ENCODE results near the gene TNFAIP3.
A peak's percentile ranks its signal among the peaks of the same experiment; 100 is the strongest.

Gene TNFAIP3

GRCh38 chr6:137866200-137866913, 702 bp upstream of the TNFAIP3 start:
- Histone ChIP-seq H3K4me1 (no peaks in the 10 kb centered on the region; the same call in 1 of the 2 replicates), H3K9me3 (no peaks in the 10 kb centered on the region), H3K4me3 (ENCODE audit: low read depth, low read length) (peak overlapping the region; percentile 62), H3K36me3 (no peaks in the 10 kb centered on the region), H3K27me3 (peaks cover 54% of the 10 kb centered on the region)
- no peak for DNase-seq
- TF ChIP-seq, protein P1, sequence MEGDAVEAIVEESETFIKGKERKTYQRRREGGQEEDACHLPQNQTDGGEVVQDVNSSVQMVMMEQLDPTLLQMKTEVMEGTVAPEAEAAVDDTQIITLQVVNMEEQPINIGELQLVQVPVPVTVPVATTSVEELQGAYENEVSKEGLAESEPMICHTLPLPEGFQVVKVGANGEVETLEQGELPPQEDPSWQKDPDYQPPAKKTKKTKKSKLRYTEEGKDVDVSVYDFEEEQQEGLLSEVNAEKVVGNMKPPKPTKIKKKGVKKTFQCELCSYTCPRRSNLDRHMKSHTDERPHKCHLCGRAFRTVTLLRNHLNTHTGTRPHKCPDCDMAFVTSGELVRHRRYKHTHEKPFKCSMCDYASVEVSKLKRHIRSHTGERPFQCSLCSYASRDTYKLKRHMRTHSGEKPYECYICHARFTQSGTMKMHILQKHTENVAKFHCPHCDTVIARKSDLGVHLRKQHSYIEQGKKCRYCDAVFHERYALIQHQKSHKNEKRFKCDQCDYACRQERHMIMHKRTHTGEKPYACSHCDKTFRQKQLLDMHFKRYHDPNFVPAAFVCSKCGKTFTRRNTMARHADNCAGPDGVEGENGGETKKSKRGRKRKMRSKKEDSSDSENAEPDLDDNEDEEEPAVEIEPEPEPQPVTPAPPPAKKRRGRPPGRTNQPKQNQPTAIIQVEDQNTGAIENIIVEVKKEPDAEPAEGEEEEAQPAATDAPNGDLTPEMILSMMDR (IDR thresholded peaks at IDR 0.05; ENCODE audit: low read depth, low read length): no peak

- TF ChIP-seq, protein P1 (IDR thresholded peaks at IDR 0.05; ENCODE audit: low read depth, low read length): no peak
- Histone ChIP-seq H3K36me3 (no peaks in the 10 kb centered on the region), H3K4me3 (ENCODE audit: low read depth, low read length) (peak overlapping the region; percentile 62), H3K4me1 (no peaks in the 10 kb centered on the region; the same call in 1 of the 2 replicates), H3K9me3 (no peaks in the 10 kb centered on the region), H3K27me3 (peaks cover 58% of the 10 kb centered on the region)
- DNase-seq: no peak
These were observed 838 bp downstream of the TNFAIP3 start for GRCh38 chr6:137867685-137868509.

- H3K36me3 ChIP-seq: no peaks in the 10 kb centered on the region
- H3K9me3 ChIP-seq: no peaks in the 10 kb centered on the region
- peaks cover 58% of the 10 kb centered on the region for H3K27me3 ChIP-seq
- DNase-seq: no peak
- TF ChIP-seq, protein P1 (IDR thresholded peaks at IDR 0.05; ENCODE audit: low read depth, low read length): no peak
- no peaks in the 10 kb centered on the region; the same call in 1 of the 2 replicates for H3K4me1 ChIP-seq
- H3K4me3 ChIP-seq (ENCODE audit: low read depth, low read length): no peak overlapping the region
These were observed 1.9 kb downstream of the TNFAIP3 start for GRCh38 chr6:137868721-137869548.

GRCh38 chr6:137869549-137870307, 2.7 kb downstream of the TNFAIP3 start:
- peaks cover 62% of the 10 kb centered on the region for H3K27me3 ChIP-seq
- TF ChIP-seq, protein P1 (IDR thresholded peaks at IDR 0.05; ENCODE audit: low read depth, low read length): no peak
- no peaks in the 10 kb centered on the region for H3K9me3 ChIP-seq
- DNase-seq: no peak
- H3K4me1 ChIP-seq: no peaks in the 10 kb centered on the region; the same call in 1 of the 2 replicates
- no peaks in the 10 kb centered on the region for H3K36me3 ChIP-seq
- H3K4me3 ChIP-seq (ENCODE audit: low read depth, low read length): no peak overlapping the region

GRCh38 chr6:137870308-137870644, 3.2 kb downstream of the TNFAIP3 start:
- DNase-seq: no peak
- Histone ChIP-seq H3K4me1 (no peaks in the 10 kb centered on the region; the same call in 1 of the 2 replicates), H3K9me3 (no peaks in the 10 kb centered on the region), H3K27me3 (peaks cover 62% of the 10 kb centered on the region), H3K4me3 (ENCODE audit: low read depth, low read length) (no peak overlapping the region), H3K36me3 (no peaks in the 10 kb centered on the region)
- TF ChIP-seq, protein P1 (IDR thresholded peaks at IDR 0.05; ENCODE audit: low read depth, low read length): no peak
